Myometrial cell (primary cell): Measurements from ENCODE around the gene OR6C2. TPM values are rescaled to one million over a fixed set of nuclear protein-coding genes. Genes with fewer than 3 reads are reported as not detected.

Experiments used
- total RNA-seq: library from RNA; depleted of rRNA; stranded (reverse); fragments of >200 nt; gene quantifications from 2 replicates; pipeline ENCODE4 v1.2.3, GENCODE V29; 2015

The OR6C2 gene
- not detected in 2 replicates for total RNA-seq

GRCh38 chr12:55443776-55444175, at the start of gene OR6C2:
OR6C2 (plus strand) TSS chr12:55444076; CDS start chr12:55452214, 8,138 bp downstream.

DNA sequence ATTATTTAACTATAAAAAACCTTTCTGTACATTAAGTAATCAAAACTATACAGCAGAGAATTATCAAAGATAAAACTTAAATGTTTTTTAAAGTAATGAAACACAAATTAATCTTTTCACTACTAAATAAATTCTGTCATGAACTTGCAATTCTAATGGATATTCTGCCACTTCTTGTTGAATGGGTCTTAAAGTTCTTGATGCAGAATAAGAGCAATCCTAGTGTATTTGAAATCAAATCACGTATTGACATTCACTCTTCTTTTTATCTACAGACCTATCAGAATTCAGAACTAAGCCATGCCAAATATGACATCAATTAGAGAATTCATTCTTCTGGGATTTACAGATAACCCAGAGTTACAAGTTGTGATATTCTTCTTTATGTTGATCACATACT, 43.6 kb upstream of the OR6C2 start, which contains the start of gene OR6C65:
TSS of gene OR6C65 (plus strand) at position 301 of the 400 bp plus-strand sequence. CDS start at position 301, 0 bp downstream.

GRCh38 chr12:55425954-55426353, 17.9 kb upstream of the OR6C2 start, which contains the start of gene OR6C76:
OR6C76 (plus strand) TSS chr12:55426254; CDS start chr12:55426254, 0 bp downstream.

DNA sequence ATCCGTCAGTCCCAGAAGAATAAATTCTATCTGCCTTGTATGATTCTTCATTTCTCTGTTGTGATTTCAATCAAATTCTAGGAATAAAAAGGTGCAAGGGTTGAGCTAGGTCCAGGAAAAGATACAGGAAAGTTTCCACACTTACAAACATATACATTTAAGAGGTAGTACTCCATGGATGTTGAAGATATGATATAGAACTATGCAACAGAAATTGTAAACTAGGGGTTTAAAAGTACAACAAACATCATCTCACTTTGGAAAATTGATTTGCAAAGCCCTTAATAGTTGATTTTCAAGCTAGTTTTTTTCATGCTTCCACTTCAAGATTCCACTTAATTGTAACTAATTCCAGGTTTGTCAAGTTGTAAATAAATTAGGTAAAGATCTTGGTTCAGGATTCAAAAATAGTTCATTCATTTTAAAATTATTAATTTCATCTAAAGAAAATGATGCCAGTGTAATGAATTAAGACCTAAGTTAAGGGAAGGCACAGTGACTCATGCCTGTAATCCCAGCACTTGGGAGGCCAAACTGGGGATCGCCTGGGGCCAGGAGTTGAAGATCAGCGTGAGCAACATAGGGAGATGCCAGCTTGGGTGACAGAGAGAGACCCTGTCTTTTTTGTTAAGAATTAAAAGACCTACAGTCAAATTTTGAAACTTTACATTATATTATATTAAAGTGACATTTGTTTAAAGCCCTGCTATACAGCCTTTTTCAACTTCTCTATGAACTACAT, 26.4 kb downstream of the OR6C2 start, which contains the start of gene OR6C70:
TSS of gene OR6C70 (minus strand) at position 51 of the 742 bp plus-strand sequence. CDS start at position 51, 0 bp downstream.

DNA sequence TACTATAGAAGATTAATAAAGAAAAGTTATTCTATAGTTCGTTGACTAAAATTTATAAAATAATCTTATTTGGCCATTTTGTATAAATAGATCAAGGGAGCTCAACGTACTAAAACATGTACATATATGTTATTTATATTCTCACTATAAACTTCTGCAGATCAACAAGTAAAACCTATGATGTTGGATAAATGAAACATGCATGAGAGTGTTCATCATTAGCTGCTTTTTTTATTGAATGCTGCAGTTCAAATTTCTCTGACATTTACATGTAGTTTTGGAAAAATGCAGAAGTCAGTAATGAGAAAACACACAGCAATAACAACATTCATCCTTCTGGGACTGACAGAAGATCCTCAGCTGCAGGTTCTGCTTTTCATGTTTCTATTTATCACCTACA, 48.2 kb downstream of the OR6C2 start, which contains the start of gene OR6C68:
TSS of gene OR6C68 (plus strand) at position 301 of the 400 bp plus-strand sequence. CDS start at position 301, 0 bp downstream.

Other genes starting within 250 kb of the OR6C2 start
- gene OR10A7, start 223.1 kb upstream of the OR6C2 start, total RNA-seq: not detected in 2 replicates
- not detected in 2 replicates for gene OR6C74, start 199.5 kb upstream of the OR6C2 start, total RNA-seq
- gene OR6C6, start 147.5 kb upstream of the OR6C2 start, total RNA-seq: not detected in 2 replicates
- gene OR6C1, start 129.7 kb upstream of the OR6C2 start, total RNA-seq: not detected in 2 replicates
- gene OR6C3, start 113.3 kb upstream of the OR6C2 start, total RNA-seq: not detected in 2 replicates
- gene OR6C75, start 81.1 kb upstream of the OR6C2 start, total RNA-seq: not detected in 2 replicates
- not detected in 2 replicates for gene OR6C65, start 43.5 kb upstream of the OR6C2 start, total RNA-seq
- not detected in 2 replicates for gene OR6C76, start 17.8 kb upstream of the OR6C2 start, total RNA-seq
- not detected in 2 replicates for gene OR6C70, start 26.1 kb downstream of the OR6C2 start, total RNA-seq
- gene OR6C68, start 48.3 kb downstream of the OR6C2 start, total RNA-seq: not detected in 2 replicates
- not detected in 2 replicates for gene OR6C4, start 105.5 kb downstream of the OR6C2 start, total RNA-seq
- not detected in 2 replicates for gene OR2AP1, start 128.4 kb downstream of the OR6C2 start, total RNA-seq
- gene OR10P1, start 192.8 kb downstream of the OR6C2 start, total RNA-seq: not detected in 2 replicates